Measurements from ENCODE around the gene TFR2.

The TFR2 gene

GRCh38 chr7:100584683-100585510, 56.5 kb downstream of the TFR2 start:
- DNase-seq, result no peak

DNA sequence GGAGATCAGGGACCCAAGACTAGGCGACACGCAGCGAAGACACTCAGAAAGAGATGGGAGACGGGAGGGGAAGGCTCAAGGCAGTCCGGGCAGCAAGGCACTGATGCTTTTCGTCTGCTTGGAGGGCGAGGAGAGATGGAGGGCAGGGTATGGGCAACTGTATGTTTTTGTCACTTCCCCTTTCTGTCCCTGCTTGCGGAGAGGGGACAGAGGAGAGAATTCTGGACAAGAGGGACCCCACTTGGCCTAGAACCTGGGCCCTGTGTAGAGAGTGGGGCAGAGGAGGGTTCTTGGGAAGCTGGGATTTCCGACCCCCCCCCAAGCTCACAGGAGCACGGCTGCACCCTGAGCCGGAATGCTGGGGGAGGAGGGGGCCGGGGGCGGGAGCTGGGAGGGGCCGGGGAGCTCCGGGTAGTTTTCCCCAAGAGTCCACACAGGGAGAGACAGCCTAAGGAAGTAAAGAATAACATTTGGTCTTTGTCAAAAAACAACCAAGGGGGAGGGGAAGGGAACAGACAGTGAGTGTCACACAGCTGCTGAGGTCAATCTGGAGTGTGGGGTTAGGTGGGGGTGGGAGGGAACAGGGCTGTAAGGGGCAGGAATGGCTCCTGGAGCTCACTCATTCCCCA, 57.2 kb downstream of the TFR2 start:
- no peak for DNase-seq

DNA sequence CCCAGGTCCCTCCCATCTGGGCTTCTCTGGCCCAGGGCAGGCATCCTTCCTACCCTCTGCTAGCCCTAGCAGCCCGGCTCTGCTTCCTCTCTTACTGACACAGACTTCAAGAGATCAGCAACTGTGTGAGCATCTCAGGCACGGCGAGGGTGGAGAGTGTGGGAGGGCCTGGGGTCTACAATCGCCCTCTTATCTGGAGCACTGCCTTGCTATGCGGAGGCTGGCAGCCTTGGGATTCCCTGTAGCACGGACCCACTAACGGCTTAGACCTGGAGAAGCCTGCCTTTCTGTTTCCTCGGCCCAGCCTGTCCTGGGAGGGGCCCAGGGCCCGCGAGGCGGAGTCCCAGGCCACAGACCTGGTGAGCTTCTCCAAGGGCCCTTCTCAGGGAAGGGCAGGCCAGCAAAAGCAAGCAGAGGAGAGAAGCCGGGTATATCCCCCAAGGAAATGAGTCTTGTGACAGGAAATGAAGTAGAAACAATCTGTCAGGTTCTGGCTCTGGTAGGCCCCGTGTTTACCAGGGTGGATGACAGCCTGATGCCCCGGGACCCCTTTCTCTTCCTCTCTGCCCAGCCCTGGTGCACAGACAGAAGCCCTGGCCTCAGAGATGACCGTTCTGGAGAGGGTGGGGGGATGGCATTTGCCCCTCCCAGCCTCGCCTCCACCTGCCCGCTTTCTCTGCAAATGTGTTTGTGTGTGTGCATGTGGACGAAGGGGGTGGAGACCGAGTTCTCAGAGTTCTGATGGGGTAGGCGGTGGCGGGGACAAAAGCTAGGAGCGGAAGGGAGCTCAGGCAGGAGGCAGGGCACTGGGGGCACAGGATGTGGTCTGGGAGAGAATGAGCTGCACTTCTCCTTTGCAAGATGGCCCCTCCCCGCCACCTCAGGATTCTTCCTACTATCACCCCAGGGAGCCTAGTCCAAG, 58.0 kb downstream of the TFR2 start:
- DNase-seq, result no peak

DNA sequence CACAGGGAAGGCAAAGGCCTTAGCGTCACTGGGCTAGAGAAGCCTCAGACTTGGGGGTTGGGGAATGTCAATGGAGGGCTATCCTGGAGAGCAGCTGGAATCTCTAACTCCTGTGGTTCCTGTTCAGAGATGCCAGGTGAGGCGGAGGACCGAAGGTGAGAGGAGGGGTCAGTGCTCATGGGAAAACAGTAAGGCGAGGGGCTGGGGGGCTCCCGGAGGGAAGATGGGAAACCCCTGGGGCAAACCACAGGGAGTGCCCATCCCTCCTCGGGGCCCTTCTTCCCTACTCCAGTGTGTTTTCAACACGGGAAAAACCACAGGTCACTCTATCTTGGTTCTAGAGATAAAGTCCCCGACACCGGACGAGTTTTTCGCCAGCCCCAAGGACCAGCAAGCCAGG, 58.7 kb downstream of the TFR2 start:
- DNase-seq, result no peak

DNA sequence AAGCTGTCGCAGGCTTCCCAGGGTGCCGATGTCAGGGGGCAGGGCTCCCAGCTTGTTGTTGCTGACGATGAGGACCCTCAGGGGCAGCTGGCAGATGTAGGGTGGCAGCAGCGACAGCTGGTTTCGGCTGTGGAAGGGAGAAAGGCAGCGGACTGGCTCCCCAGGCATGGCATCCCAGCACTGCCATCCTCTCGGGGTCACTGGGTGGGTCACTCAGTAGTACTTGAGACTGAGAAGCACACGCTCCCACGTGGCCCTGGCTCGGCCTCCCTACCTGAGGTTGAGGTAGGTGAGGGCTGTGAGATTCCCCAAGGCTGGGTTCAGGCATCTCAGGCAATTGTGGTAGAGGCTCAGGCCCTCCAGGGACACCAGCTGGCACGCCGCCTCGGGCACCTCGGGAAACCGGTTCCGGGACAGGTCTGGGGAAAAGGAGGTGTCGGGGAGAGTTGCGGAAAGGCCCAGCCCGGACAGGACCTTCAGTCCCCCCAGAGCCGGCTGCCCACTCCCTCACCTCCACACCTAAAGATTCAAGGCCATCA, 59.2 kb downstream of the TFR2 start:
- no peak for DNase-seq

DNA sequence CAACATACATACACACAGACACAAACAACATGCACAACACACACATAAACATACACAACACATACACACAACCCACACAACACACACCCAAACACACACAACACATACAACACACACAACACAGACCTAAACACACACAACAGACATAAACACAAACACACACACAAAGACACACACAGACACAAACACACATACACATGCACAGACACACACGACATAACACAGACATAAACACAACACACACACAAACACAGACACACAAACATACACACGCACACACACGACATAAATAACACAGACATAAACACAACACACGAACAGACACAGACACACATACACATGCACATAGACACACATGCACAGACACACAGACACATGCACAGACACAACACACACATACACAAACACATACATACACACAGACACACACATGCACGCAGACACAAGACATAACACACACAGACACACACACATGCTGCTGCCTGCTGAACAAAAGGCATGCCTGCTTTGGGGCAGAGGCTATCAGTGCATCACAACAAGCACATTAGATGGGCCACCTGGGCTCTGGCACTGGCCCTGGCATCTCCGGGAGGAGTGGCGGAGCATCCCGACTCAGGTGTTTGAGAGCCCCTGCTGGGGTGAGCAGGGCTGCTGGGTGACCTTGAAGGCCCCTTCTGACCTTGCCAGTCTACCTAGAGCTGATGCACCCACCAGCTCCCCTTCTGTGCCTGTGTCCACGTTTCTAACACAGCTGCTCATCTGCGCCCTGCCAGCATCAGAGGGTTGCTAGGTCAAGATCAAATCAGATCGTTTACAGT, 60.7 kb downstream of the TFR2 start:
- DNase-seq, result no peak

DNA sequence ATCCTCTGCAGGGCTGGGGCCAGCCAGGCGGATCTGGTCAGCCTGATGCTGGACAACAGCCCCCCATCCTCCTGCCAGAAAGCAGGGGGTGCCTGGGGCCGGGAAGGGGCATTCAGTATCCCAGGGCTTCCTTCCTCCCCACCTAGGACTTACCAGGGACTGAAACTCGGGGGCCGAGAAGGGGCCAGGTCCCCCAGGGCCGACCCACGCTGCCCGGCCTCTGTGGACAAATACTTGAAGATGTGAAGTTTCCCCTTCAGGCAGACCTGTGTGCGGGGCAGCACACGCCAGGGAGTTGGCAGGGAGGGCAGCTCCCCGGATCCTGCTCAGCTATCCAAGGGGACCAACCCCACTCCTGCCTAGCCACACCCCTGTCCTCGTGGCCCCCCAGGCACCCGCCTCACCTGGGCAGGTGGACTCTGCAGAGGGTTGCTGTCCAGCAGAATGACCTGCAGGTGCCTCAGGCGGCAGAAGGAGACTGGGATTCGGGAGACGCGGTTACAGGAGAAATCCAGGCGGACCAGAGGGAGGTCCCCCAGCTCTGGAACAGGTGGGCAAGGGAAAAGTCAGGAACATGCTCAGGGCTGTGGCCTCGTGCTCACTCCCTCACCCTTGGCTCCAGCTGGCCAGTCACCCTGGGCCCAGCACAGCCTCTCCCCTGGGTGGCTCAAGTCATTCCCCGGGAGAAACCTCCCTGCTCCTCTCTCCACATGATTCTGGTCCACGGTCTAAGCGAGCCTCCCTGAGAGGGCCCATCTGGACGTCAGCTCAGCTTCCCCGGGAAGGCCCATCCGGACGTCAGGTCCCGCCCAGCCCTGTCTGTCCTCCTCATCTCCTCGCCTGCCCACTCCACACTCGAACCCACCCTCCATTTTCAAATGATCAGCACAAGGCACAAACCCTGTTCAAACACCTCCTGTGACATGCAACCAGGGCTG, 62.8 kb downstream of the TFR2 start:
- DNase-seq, result no peak

GRCh38 chr7:100577507-100577906, 63.8 kb downstream of the TFR2 start:
- no peak for DNase-seq

DNA sequence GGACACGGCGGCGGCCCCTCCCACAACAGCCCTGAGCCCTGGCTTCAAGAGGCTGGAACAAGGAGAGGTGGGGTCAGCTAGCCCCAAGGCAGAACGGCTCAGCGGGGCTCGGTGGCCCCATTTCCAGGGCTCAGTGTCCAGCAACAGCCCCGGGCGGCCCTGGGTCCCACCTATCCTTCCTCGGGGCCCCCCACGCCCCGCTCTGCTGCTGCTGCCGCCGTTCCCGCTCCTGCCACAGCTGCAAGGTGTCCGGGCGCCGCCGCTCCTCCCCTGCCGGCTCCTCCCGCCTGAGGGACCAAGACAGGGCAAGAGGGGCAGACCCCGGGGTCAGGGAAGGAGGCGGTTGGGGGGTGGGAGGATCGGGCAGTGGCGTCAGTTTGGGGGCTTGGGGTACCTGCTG, 64.2 kb downstream of the TFR2 start:
- no peak for DNase-seq

DNA sequence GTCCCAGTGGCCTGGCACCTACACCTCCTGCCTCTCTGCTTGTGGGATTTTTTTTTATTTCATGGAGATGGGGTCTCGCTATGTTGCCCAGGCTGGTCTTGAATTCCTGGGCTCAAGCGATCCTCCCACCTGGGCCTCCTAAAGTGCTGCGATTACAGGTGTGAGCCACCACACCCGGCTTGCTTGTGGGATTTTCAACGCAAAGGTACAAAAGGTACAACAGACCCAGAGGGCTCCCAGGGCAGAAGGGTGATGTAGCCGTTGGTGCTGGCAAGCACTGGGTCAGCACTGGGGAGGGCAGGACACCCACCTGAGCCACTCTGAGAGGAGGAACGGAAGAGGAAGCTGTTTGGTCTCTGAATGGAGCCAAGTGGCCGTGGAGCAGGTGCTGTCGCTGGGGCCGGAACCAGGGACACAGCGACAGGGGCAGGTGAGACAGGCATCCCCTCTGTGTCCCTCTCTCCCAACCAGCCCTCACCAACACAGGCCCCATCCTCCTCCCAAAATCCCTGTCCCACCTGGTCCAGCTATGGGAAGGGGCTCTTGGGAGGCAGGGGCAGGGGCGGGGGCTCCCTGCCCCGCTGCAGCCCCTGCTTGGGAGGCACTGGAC, 64.9 kb downstream of the TFR2 start:
- DNase-seq, result no peak

- DNase-seq, result no peak
These were observed 65.5 kb downstream of the TFR2 start for GRCh38 chr7:100575746-100576383.

DNA sequence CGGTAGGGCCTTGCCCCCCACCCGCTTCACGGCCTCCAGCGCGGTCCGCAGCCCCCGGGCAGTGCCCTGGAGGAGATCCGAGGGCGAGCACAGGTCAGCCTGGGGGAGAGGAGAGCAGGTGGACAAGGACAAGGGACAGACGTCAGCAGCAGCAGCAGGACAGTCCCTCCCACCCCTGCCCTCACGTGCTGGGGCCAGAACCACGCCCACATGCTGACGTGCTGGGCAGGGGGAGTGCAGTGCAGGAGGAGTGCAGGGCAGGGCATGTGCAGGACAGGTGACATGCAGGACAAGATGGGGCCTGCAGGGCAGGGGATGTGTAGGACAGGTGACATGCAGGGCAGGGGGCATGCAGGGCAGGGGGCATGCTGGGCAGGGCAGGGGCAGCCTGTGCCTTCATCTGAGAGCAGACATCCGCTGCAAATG, 66.1 kb downstream of the TFR2 start:
- no peak for DNase-seq

- no peak for DNase-seq
These were observed 66.8 kb downstream of the TFR2 start for GRCh38 chr7:100574362-100575205.

DNA sequence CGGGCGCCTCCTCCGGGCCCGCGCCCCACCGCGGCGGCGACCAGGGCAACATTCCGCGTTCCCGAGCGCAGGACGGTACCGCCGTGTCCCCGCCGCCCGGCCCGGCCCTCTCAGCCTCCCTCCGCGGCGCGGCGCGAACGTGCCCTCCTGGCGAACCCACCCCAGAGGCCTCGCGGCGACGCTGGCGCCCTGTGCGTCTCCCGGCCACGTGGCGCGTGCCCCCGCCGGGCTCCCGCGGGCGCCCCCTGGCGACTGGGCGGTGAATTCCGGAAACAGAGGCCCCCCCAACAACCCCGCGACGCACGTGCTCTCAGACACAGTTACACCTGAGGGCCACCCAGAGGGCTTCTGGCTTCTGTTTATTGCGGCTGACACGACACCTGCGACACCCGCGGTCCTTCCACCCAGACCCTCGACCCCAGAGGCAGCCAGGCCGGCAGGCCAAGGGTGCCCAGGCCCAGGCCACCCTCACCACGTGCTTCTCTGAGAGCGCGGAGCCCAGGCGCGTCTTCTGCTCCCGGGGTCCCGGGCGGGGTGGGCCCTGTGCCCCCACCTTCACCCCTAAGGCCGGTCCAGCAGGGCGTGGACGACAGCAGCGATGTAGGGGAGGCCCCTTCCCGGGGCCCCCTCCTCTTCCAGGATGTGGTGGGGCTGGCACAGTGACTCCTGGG, 67.5 kb downstream of the TFR2 start, which contains the start of gene SAP25:
Gene SAP25, minus strand, starts transcription at position 210 of the 671 bp plus-strand sequence. Its CDS starts 158 bp downstream, at position 52.
- peak; percentile 3 for DNase-seq

GRCh38 chr7:100572949-100573675, 68.2 kb downstream of the TFR2 start:
- no peak for DNase-seq

GRCh38 chr7:100572281-100572948, 68.9 kb downstream of the TFR2 start:
- no peak for DNase-seq

GRCh38 chr7:100571829-100572116, 69.6 kb downstream of the TFR2 start:
- DNase-seq, result no peak
